Adipocyte (in vitro differentiated cells): ENCODE results near the gene CCDC178.
A peak's percentile ranks its signal among the peaks of the same experiment; 100 is the strongest.
"Not testable (repeated sequence)": the region's sequence is repeated elsewhere in the genome, so short reads cannot be mapped to it uniquely, and the experiment has no call there.

Experiments used
- DNase-seq: peaks from one replicate; pipeline ENCODE4 v3.0.0-alpha.2; 2015; ENCODE audit warnings: low read depth
- H3K27me3 ChIP-seq: replicated peaks from 2 replicates; pipeline ENCODE4 v1.7.0; 2013; ENCODE audit warnings: mild to moderate bottlenecking, low read length, moderate library complexity; ENCODE audit not compliant: control insufficient read depth, insufficient read depth
- H3K36me3 ChIP-seq: 2 replicates; pipeline ENCODE4 v1.7.0; 2013; ENCODE audit warnings: low read length, mild to moderate bottlenecking, moderate library complexity; ENCODE audit not compliant: control insufficient read depth, insufficient read depth, severe bottlenecking
- H3K4me1 ChIP-seq: 2 replicates; pipeline ENCODE4 v1.7.0; 2013; ENCODE audit warnings: mild to moderate bottlenecking, low read length, moderate library complexity; ENCODE audit not compliant: control insufficient read depth, insufficient read depth
- H3K4me3 ChIP-seq: 2 replicates; pipeline ENCODE4 v1.7.0; 2013; ENCODE audit warnings: mild to moderate bottlenecking, low read length, moderate library complexity
- H3K9ac ChIP-seq: 2 replicates; pipeline ENCODE4 v1.7.0; 2013; ENCODE audit warnings: mild to moderate bottlenecking, low read length, moderate library complexity
- H3K9me3 ChIP-seq: 2 replicates; pipeline ENCODE4 v1.7.0; 2013; ENCODE audit warnings: mild to moderate bottlenecking, low read length, moderate library complexity; ENCODE audit not compliant: control insufficient read depth

CCDC178 gene

DNA sequence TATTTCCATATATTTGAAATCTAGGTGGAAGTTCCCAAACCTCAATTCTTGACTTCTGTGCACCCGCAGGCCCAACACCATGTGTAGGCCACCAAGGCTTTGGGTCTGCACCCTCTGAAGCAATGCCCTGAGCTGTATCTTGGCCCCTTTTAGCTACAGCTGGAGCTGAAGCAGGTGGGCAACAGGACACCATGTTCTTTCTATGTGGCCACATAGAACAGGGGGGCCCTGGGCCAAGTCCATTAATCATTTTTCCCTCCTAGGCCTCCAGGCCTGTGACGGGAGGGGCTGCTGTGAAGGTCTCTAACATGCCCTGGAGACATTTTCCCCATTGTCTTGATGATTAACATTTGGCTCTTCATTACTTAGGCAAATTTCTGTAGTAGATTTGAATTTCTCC lies 488.2 kb downstream of the CCDC178 start:
- DNase-seq, H3K36me3 ChIP-seq, H3K27me3 ChIP-seq: not testable (repeated sequence)

DNA sequence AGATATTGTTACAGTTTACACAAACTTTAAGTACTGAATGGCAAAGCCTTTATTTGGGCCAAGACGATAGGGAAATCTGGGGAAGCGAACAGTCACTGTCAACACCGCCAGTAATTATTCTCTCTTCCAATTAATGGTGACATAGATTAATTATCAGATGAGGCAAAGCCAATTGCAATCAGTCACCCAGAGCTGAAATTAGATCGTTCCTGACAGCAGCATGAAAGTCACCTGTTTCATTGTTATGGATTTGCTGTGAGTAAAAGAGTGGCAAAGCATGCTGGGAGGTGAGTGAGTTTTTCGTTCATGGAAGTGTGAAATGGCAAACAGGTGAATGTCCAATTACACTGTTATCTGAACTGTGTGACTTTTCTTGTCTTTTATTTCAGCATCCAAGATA lies 502.9 kb downstream of the CCDC178 start:
- Histone ChIP-seq H3K4me3 (no peak overlapping the region), H3K4me1 (no peaks in the 10 kb centered on the region), H3K9me3 (no peaks in the 10 kb centered on the region), H3K9ac (no peak overlapping the region), H3K27me3 (peaks cover 2% of the 10 kb centered on the region), H3K36me3 (no peaks in the 10 kb centered on the region)
- no peak for DNase-seq

More for the DNA sequence above, 488.2 kb downstream of the CCDC178 start:
- H3K9ac ChIP-seq, H3K4me3 ChIP-seq, H3K9me3 ChIP-seq: not testable (repeated sequence)
- H3K4me1 ChIP-seq = peaks cover 13% of the 10 kb centered on the region

DNA sequence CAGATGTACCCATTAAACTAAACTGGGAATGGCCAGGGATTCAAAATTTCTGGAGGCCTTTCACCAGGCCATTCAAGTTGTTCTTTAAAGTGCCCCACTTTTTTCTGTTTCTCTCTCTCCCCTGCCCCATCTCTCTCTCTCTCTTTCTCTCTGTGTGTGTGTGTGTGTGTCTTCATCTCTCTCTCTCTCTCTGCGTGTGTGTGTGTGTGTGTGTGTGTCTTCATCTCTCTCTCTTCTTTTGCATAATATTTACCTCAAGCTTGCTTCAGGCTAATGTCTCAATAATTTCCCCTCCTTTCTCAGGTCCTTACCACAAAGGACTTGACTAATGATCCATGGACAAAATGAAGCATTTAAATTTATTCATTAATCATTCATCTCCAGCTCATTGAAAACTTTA lies 503.5 kb downstream of the CCDC178 start:
- Histone ChIP-seq H3K36me3 (no peaks in the 10 kb centered on the region), H3K27me3 (peaks cover 2% of the 10 kb centered on the region), H3K4me1 (no peaks in the 10 kb centered on the region), H3K9me3 (no peaks in the 10 kb centered on the region), H3K9ac (no peak overlapping the region), H3K4me3 (no peak overlapping the region)
- no peak for DNase-seq

DNA sequence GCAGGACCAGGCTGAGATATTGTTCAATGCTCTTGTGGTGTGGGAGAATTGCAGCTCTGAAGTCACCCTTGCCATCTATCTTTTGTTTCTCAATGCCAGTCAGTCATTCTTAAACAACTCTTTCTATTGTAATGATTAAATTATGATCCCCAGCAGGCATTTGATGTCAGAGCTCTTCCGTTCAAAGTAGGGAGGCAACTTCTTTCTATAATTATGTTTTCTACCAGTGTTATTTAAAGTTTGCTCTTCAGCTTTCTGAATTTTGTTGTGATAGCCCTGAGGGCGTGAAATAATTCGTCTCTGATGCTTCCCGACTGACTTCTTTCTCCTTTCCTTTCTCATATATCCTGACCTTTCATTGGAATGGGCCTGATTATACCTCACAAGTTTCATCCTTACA lies 506.3 kb downstream of the CCDC178 start:
- no peaks in the 10 kb centered on the region for H3K4me1 ChIP-seq

DNA sequence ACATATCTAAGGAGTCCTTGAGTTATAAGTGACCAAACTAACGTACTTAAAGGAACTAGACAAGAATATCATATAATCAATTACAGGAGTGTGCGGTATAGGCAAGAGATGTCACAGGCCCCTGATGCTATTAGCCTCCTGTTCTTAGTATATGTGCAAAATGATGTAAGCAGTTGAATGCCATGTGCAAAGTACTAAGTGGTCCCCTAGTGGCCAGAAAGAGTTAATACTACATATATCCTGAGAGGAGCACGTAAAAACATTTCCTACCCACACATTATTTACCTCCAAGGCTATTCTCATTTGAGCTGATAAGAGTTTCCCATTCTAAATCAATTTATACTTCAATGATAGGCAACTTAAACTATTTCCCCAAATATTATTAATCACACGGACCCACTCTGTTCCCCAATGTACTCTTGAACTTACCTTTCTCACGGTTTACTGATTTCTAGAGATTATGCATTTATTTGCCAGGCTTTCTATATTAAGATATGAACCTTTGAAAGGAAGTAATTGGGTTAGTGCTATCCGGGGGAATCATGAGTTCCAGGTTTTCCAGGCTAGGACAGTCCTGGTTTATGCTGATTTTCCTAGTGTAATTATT lies 509.7 kb downstream of the CCDC178 start:
- Histone ChIP-seq H3K9me3 (no peaks in the 10 kb centered on the region), H3K4me3 (no peak overlapping the region), H3K4me1 (no peaks in the 10 kb centered on the region), H3K9ac (no peak overlapping the region), H3K36me3 (no peaks in the 10 kb centered on the region), H3K27me3 (no peaks in the 10 kb centered on the region)
- peak; percentile 55 for DNase-seq

More for the DNA sequence above, 506.3 kb downstream of the CCDC178 start:
- no peak overlapping the region for H3K4me3 ChIP-seq
- no peak overlapping the region for H3K9ac ChIP-seq
- H3K27me3 ChIP-seq = no peaks in the 10 kb centered on the region
- peak; percentile 23 for DNase-seq
- no peaks in the 10 kb centered on the region for H3K9me3 ChIP-seq
- H3K36me3 ChIP-seq = no peaks in the 10 kb centered on the region

DNA sequence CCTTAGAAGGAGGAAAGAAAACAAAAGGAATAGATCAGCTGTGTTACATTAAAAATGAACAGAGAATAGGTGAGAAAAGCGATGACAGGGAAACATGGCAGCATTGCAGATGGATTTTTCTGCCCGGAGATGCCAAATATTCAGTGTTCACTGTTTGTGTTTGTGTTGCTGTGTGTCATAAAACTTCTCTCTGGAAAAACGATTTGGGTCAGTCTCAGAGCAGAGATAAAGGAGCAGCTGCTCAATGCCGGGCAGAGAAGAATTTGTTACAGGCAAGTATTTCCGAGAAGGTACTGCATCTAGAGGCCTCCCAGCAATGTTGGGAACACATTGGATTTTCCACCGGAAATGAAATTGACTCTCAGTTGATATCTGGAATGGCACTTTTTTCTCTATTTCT lies 511.3 kb downstream of the CCDC178 start:
- DNase-seq = no peak
- Histone ChIP-seq H3K9me3 (no peaks in the 10 kb centered on the region), H3K4me1 (no peaks in the 10 kb centered on the region), H3K9ac (no peak overlapping the region), H3K4me3 (no peak overlapping the region), H3K36me3 (no peaks in the 10 kb centered on the region), H3K27me3 (no peaks in the 10 kb centered on the region)

DNA sequence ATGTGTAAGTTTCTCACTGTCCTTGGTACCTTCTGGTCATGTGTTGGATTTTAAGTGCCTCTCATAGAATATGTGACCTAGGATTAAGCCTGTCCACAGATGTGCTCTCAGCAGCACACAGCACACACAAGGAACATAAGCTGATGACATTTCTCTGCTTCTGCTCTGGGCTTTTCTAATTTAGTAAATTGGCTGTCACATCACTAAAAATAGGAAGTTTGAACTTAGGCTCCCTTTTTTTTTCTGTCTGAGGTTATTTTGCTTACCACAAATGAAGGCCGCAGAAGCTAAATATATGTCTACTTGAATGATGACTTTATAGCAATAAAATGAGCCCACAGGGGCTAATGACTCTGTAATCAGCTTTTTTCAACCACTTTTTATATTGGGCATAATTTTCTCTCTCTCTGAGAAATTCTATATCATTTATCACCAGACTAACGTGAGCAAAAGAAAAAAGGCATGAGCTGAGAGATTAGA lies 517.5 kb downstream of the CCDC178 start:
- H3K9me3 ChIP-seq = no peaks in the 10 kb centered on the region
- DNase-seq = no peak
- no peak overlapping the region for H3K4me3 ChIP-seq
- H3K36me3 ChIP-seq = no peaks in the 10 kb centered on the region
- H3K27me3 ChIP-seq = no peaks in the 10 kb centered on the region
- H3K4me1 ChIP-seq = peaks cover 20% of the 10 kb centered on the region
- no peak overlapping the region for H3K9ac ChIP-seq

DNA sequence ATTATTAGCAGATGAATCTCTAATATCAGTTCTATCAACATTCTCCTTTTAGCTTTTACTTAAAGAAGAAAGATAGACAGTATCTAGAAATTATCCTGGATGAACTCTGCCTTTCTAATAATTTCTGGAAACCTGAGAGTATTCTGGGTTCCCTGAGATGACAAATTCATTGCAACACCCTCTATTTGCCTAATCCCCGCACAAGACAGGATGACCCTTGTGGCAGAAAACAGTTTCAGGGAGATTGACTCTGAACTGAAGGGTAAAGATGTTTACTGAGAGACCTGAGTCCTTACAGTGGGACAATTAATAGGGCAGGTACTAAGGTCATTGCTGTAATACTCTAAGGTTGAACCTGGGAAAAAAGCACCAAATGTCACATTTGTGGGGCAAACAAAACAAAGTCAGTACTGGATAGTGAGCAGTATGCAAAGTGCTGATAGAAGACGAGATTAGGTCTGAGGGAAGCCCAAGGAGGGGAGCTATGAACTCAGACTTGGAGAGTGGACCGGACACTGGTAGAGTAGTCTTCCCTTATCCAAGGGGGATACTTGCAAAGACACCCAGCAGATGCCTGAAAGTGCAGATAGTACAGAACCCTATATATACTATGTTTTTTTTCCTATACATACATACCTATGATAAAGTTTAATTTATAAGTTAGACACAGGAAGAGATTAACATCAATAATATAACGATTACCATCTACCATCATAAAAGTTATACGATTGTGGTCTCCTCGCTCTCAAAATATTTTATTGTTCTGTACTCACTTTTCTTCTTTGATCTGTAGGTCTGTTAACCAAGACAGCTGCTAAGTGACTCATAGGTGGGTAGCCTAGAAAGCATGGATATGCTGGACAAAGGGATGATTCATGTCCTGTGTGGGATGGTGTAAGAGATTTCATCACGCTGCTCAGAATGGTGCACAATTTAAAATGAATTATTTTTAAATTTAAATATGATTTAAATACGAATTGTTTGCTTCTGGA lies 519.4 kb downstream of the CCDC178 start:
- Histone ChIP-seq H3K4me1 (peaks cover 23% of the 10 kb centered on the region), H3K9me3 (no peaks in the 10 kb centered on the region), H3K4me3 (no peak overlapping the region), H3K36me3 (no peaks in the 10 kb centered on the region), H3K27me3 (no peaks in the 10 kb centered on the region), H3K9ac (no peak overlapping the region)
- peak; percentile 88 for DNase-seq

DNA sequence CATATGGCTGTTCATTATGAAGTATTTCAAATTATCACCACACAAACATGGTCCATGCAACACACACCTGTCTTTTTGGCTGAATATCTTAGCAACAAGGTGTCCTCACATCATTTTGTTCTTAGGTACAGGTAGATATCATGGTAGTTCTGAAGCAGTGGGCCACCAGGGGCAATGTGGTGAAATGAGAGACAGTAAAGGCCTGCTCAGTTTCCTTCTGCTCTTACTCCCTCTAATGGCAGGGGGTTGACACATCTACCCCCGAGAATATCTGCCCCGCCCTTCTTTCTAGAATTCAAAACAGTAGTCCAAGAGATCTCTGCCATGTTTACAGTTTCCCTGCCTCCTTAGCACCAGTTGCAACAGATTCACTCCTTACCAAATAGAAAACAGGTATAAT lies 520.7 kb downstream of the CCDC178 start:
- Histone ChIP-seq H3K9me3 (no peaks in the 10 kb centered on the region), H3K4me1 (peaks cover 23% of the 10 kb centered on the region), H3K9ac (no peak overlapping the region), H3K4me3 (no peak overlapping the region), H3K27me3 (no peaks in the 10 kb centered on the region), H3K36me3 (no peaks in the 10 kb centered on the region)
- DNase-seq = no peak

DNA sequence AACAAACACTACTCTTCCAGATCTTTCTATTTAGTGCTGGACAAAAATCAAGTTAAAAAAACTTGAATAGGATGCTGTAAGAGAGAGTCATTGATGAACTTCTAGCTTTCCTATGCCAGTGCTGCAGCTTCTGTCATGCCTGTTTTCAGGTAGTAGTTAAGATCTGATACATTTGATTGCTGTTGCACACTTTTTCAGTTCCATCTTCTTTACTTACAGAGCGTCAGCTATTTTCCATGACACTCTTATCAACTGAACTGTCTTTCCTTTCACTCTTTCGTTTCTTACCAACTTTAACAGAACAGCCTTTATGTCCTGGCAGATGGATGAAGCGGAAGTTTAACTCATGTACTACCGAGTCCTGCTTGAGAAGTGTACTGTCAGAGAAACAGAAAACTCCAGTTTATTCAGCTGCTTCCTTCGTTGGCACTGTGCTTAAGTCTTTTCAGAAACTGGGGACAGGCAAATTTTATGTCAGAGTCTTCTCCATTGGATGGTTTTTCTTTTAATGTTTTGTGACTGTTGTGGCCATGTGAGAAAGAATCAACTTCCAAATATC lies 521.8 kb downstream of the CCDC178 start:
- H3K36me3 ChIP-seq = no peaks in the 10 kb centered on the region
- H3K9ac ChIP-seq = no peak overlapping the region
- H3K4me1 ChIP-seq = peaks cover 23% of the 10 kb centered on the region
- no peak for DNase-seq
- no peaks in the 10 kb centered on the region for H3K9me3 ChIP-seq
- no peak overlapping the region for H3K4me3 ChIP-seq
- no peaks in the 10 kb centered on the region for H3K27me3 ChIP-seq

DNA sequence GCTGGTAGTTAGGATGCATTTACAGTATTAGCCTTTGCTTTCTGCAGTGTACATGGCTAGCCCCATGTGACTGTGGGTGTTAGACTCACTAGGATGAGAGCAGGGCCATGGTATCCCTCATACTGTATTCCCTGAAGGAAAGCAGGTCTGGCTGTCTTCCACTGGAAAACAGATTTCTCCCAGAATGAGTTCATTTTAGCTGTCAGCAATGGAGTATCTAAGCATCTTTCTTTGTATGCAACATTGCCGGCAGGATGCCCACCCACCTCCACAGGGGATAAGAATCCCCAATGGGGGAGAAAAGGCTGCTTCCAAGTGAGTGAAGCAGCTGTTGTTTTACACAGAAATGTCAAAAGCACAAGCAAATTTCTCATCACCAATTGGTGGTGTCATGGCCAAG lies 525.0 kb downstream of the CCDC178 start:
- Histone ChIP-seq H3K4me3 (no peak overlapping the region), H3K36me3 (no peaks in the 10 kb centered on the region), H3K4me1 (peaks cover 15% of the 10 kb centered on the region), H3K27me3 (no peaks in the 10 kb centered on the region), H3K9ac (no peak overlapping the region), H3K9me3 (no peaks in the 10 kb centered on the region)
- no peak for DNase-seq
